OCI-M2 (cell line): Measurements from ENCODE around the gene EHBP1.
"Not testable (repeated sequence)": the region's sequence is repeated elsewhere in the genome, so short reads cannot be mapped to it uniquely, and the experiment has no call there.

Experiments used
- DNase-seq: peaks from one replicate; lab custom pipeline; 2025; ENCODE audit not compliant: unreplicated experiment; lab: John Stamatoyannopoulos, UW

Gene EHBP1

DNA sequence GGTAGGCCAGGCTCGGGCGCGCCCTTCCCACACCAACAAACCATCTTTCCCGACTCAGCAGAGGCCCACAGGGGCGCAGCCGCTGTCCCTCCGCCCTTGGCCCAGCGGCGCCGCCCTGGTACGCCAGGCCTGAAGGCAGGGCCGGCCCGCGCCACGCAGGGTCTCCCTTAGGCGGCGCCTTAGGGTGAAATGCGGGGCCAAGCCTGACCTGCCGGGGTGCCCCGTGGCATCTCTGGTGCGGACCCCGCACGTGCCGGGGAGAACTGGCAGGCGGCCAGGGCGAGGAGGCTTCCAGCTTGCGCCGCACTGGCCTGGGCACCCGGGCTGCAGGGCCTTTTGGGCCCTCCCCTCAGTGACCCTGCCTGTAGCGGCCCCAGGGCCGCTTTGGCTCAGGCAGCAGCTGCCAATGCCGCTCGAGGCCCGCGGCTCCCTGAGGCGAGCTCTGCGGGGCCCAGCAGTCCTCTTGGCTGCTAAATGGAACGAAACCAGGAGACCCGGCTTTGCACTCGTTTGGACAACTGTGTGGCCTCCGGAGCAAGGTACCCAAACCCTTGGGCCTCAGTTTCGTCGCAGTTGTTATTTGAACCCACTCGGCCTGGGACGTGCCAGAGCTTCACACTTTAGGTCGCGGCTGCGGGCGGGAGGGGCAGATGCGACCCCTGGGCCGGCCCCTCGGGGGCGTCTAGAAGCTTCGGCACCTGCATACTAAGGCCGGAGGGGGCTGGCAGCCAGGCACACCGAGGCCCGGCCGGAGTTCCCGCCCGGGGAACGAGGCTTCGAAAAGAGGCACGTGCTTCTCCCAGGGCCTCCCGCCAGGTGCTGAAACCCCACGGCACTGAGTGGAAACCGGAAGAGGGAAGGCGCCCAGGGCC, 353.6 kb downstream of the EHBP1 start:
- no peak for DNase-seq

DNA sequence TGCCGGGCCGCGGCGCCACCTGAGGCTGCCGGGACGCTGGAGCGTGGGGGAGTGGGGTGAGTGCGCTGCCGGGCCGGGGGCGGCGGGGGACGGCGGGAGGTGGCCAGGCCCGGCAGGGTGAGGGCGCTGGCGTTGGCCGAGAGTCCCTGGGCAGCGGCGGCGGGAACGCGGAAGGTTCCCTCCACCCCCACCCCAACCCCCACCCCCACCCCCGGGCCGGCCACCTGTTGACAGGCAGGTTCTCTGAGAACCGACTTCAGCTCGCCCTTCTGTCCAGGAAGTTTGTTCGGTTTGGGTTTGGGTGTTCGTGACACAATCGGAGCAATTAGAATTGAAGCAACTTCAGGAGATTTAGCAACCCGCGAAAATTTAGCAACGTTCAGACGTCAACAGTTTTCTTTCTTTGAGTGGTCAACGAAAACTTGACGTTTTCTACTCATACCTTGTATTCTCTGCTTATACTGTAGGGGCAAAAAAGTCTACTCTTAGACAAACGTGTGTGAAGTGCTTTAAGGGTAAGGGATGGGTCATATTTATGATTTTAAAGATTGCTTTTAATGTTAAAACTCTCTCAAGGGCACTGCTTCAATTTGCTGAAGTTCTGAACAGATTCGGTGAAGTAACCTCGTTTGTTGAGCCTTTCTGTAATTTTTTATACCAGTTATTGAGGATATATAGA, 354.4 kb downstream of the EHBP1 start:
- no peak for DNase-seq

DNA sequence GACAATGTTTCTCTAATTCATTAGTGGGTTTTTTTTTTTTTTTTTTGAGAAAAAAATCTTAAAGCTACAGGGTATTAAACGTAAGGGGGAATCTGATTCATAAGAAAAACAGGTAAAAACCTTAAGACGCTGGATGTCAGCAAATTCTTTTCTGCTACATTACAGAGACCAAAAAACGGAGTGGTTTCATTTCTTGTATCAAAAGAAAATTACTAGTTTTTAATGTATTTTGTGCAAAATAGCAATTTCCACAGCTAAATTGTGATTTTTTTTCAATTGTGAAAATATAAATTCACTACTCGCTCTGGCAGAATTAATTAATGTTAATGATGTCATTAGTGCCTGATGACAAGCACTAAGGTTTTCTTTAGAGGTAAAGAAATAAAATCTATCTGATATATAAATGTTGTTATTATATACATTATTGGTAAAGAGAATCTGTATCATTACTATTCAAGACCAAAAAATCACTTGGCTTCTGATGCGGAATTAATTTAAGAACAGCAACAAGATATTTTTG, 355.0 kb downstream of the EHBP1 start:
- no peak for DNase-seq

GRCh38 chr2:63064197-63064596, 358.7 kb downstream of the EHBP1 start:
- no peak for DNase-seq

GRCh38 chr2:63064661-63065060, 359.1 kb downstream of the EHBP1 start:
- DNase-seq: no peak

DNA sequence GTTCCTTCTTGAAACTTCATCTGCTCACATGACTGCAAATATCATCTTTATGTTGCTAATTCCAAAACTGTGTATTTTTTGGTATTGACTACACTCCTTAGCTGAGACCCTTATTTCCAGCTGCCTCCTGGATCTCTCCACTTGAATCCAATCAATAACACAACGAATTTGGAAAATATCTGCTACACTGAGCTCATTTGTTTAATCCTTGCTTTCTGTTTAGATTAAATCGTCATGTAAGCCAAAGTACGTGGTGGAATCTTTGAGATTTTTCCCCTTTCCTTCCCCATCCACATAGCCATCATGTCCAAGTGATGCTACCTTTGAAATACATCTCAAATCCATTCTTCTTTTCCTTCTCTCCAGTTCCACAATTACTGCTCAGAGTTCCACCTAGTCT, 360.8 kb downstream of the EHBP1 start:
- no peak for DNase-seq

- DNase-seq: no peak
Observed at GRCh38 chr2:63066838-63067237, 361.3 kb downstream of the EHBP1 start.

DNA sequence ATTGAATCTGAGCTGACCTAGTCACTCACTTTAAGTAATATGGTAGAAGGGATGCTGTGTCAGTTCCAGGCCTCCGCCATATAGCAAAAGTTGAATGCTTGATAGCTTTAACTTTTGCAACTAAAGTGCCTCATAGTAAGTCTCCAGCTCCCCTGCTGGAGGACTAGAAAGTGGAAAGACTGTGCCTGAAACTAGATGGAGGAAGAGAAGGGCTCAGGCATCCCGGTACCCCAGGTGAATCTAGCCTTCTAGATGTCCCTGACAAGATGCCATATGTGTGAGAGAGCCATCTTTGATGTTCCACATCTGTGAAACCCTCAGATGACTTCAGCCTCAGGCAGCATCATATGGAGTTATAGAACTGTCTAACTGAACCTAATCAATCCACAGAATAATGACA, 366.2 kb downstream of the EHBP1 start:
- DNase-seq: no peak

DNA sequence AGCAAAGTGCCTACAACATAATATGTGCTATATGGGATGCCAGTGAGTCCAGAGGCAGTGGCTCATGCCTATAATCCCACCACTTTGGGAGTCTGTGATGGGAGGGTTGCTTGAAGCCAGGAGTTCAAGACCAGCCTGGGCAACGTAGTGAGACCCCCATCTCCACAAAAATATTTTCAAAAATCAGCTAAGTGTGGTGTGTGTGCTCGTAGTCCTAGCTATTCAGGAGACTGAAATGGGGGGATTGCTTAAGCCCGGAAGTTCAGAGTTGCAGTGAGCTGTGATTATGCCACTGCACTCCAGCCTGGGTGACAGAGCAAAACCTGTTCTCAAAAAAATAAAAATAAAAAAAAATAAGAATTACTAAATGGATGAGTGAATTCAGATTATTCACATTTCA, 368.5 kb downstream of the EHBP1 start:
- DNase-seq: no peak

GRCh38 chr2:63074399-63074798, 368.9 kb downstream of the EHBP1 start:
- DNase-seq: not testable (repeated sequence)

DNA sequence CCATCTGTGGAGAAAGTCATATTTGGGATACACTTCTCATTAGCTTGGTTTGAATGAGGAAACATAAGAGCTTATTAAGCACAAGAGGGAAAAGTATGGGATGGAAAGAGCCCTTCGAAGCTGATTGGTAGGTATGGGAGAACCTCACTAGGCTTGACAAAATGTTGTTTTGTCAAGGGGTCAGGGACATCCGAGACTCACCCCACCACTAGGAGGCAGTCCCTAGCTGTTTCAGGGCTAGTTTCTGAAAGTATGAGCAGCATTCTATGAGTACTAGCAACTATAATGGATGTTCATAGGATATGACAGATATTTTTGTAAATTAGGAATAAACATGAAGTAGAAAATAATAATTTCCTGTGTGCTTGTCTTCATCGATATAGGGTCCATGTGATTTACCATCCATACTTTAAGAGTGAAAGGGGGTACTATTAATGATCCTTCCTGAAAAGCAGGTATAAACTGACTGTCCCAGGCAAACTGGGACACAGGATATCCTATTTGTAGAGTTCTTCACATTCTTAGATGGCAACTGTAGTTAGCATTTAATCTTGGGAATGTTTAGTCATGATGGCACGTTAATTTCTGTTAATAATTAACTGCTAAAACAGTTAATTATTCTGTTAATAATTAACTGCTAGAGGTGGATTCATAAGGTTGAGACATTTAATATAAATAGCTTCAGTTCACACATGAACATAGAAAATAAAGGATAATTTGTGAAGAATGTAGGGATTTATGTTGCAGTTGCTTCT, 373.5 kb downstream of the EHBP1 start:
- DNase-seq: no peak

DNA sequence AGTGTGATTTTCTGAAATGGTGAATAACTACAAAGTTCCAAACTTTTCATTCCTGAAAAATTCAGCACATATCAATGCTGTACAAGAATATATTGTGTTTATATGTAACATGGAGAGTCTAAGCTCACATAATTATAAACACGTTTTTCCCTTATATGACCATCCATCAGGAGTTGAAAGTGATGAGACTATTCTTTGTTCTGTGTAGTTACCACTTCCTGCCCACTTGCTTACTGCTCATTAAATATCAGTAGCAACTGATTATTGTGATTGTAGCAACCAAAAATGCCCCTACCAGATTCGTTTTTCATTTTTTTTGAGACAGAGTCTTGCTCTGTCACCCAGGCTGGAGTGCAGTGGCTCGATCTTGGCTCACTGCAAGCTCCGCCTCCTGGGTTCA, 375.9 kb downstream of the EHBP1 start:
- no peak for DNase-seq

DNA sequence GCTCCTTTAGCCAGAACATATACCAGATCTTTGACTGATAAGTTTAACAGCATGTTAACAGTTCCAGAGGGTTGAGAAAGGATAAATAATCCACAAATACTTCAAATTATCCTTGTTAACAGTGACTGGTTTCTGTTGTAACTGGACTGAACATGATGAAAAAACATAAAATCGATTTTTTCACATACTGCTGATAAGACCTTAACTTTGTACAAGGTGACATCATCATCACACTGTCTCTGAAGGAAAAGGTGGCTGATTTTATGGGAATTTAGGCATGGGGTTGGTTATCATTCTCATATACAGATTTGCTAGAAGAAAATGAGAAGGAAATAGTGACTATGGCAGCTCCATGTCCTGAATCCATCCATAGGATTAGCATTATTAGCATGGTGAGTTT, 381.2 kb downstream of the EHBP1 start:
- DNase-seq: no peak

DNA sequence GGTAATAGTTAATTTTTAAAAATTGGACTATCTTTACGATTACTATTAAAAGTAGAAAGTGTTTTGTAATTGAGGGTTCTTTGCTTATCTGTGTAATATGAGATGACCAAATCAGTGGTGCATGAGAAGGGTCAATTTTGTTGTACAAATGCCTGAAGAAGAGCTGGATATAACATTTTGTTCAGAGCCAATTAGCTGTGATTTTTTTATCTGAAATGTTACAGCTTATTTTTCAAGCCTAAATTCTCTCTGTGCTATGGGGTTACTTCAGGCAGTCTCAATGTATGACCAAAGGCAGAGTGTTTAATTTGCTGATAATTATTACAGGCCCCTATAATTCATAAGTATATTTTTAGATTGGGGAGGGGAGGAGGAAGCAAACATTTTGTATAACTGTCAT, 386.9 kb downstream of the EHBP1 start:
- DNase-seq: no peak

- DNase-seq: no peak
Observed at GRCh38 chr2:63092857-63093256, 387.3 kb downstream of the EHBP1 start.

GRCh38 chr2:63093502-63093901, 388.0 kb downstream of the EHBP1 start:
- no peak for DNase-seq
